GM18526 (cell line): ENCODE measurements around the gene LIN54.

Source experiments
- POLR2A ChIP-seq: IDR thresholded peaks from 3 replicates; pipeline ENCODE4 v1.6.1; 2011; ENCODE audit not compliant: insufficient read length; ENCODE audit errors: extremely low read depth

Gene LIN54

DNA sequence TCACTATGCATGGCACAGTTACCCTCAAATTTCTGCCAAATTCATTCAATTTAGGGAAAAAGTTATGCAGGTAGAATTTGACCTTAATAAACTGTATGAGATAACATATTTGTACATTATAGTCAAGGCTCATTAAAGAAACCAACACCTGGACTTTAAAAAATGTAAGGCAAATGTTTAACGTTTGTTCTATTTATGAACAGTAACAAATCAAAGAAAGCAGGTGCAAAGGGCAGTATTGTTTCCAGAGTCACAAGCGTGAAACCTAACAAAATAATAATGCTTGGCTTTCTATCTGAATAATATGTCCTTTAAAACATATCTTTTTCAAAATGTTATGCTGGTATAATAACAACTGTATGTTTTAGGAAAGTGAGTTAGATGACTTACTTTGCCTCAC lies 41.2 kb downstream of the LIN54 start:
- no peak for TF ChIP-seq POLR2A

DNA sequence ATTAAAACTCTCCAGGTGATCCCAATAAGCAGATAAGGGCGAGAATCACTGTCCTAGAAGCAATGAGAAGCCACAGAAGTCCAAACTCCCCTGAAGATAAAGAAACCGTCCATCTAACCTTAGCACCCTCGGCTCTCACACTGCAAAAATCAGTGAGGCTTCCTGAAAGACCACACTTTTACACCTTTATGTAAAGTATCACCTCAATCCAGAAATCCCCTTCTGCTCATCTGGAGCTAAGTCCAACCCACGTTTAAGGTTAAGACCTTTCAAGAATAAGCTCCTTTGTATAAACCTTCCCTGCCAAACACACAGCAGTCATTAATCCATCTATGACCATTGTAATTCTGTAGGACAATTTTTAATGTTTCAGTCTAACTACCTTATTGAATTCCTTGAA lies 41.7 kb downstream of the LIN54 start:
- TF ChIP-seq POLR2A, result no peak

DNA sequence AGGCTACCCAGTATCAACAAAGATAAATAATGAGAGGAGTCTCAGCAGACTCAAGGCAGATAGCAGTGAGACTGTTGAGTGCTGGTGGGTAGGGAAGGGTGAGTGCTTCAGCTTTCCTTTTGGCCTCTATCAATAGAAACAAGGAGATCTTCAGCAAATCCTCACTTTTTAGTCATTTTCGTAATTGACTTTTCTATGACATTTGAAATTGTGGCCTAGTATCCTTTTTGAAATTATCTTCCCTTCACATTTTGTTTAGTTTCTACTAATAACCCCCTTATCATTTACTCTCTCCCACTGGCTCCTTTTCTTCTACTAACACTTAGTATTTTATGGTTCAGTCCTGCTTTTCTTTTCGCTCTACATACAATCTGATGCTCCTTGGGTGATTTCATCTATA lies 44.9 kb downstream of the LIN54 start:
- TF ChIP-seq POLR2A, result no peak

DNA sequence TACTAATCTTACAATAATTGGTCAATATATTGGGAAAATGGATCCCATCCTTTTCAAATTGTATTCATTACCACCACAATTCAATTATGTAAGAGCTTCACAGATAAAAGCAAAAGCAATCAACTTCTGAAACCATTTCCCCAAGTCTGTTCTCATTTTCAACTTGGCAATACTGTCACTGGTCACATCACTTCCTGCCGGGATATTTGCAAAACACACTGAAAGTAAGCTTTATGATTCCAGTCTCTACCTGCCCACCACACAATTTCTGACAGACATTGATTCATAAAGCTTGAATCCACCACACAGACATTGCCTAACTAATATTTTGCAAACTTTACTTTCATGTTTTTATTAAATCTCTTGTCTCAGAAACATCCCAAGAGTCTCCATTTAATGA lies 53.6 kb downstream of the LIN54 start:
- TF ChIP-seq POLR2A, result no peak

DNA sequence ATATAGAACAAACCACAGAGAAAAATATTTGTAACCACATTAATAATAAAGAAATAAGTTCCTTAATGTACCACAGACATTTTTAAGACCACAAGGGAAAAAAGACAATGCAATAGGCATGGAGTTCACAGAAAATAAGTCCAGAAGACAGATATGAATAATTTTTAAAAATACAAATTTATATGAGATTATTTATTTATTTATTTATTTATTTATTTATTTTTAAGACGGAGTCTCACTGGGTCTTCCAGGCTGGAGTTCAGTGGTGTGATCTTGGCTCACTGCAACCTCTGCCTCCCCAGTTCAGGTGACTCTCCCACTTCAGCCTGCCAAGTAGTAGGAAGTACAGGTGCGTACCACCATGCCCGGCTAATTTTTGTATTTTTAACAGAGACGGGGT lies 56.4 kb downstream of the LIN54 start:
- TF ChIP-seq POLR2A, result no peak

DNA sequence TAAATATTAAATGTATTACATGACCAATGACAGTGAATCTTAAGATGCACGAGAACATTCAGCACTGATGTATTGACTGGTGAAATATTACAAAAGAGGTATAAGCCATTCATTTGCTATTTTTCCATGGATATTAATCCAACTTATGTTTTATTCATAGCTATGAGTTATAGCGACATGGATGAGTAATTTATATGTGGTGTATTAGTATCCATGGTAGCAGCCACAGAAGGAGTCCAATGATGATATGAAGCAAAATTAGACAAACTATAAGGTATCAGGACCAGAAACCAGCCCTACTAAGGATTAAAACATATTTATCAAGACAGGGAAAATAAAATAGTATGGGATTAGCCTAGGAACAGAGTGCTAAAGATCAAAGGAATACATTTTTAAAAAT lies 59.4 kb downstream of the LIN54 start:
- TF ChIP-seq POLR2A, result no peak

DNA sequence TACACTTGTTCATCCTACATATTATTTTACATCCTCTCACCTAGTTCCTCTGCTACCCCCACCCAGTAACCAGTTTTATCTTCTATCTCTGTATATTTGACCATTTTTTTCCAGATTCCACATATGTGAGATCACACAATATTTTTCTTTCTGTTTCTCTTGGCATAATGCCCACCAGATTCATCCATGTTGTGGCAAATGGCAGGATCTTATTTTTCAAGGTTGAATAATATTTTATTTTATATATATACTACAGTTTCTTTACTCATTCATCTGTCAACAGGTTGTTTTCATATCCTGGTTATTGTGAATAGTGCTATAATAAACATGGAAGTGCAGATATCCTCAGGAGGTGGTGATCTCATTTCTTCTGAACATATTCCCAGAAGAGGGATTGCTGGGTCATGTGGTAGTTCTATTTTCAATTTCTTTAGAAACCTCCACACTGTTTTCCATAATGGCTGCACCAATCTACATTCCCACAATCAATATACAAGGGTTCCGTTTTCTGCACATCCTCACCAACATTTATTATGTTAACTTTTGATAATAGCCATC lies 61.9 kb downstream of the LIN54 start:
- no peak for TF ChIP-seq POLR2A

DNA sequence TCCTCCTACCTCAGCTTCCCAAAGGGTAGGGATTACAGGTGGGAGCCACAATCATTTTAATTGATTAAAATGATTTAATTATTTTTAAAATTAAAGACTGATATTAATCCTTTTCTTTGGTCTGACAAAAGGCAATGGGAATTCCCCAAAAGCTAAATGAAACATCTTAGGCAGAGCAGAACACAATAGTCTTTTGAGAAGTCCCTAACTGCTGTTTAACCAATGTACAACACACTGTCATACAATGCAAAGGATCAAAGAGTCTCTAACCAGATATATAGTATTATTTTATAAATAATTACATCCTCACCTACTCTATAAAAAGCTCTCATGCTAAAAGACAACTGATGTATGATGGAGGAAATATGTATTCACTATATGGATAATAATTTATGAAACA lies 63.1 kb downstream of the LIN54 start:
- no peak for TF ChIP-seq POLR2A

DNA sequence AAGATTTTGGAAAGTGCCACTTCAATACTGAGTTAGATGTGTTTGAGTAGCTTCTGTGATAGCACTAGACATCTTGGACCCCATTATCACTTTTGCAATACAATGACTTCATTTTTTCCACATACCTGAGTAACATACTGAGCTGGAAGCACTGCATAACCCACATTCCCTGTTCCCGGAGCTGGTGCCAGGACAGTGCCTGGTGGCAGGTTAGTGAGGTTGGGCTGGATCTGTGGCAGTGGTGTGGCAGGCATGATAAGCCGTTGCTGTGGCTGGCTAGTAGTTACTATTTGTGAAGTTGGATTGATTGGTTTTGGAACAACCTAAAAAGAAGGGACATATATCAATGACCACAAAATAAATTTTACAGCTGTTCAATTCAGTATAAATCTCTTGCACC lies 71.2 kb downstream of the LIN54 start:
- no peak for TF ChIP-seq POLR2A

DNA sequence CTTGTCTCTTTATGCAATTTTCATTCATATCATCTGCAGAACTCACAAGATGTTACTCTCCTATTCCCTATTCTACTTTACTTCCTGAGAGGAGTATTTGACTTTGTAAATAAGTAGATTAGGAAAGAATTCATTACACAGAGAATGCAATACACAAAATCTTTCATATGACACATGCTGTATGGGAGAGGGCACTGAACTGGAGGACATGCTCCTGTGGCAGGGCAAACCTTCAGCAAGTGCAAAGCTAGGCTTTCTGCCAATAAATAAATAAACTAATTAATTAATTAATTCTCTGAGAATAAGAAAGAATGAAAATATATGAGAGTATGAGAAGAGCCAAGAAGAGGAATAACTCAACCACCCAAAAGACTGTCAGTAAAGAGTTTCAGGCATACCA lies 76.2 kb downstream of the LIN54 start:
- TF ChIP-seq POLR2A, result no peak

DNA sequence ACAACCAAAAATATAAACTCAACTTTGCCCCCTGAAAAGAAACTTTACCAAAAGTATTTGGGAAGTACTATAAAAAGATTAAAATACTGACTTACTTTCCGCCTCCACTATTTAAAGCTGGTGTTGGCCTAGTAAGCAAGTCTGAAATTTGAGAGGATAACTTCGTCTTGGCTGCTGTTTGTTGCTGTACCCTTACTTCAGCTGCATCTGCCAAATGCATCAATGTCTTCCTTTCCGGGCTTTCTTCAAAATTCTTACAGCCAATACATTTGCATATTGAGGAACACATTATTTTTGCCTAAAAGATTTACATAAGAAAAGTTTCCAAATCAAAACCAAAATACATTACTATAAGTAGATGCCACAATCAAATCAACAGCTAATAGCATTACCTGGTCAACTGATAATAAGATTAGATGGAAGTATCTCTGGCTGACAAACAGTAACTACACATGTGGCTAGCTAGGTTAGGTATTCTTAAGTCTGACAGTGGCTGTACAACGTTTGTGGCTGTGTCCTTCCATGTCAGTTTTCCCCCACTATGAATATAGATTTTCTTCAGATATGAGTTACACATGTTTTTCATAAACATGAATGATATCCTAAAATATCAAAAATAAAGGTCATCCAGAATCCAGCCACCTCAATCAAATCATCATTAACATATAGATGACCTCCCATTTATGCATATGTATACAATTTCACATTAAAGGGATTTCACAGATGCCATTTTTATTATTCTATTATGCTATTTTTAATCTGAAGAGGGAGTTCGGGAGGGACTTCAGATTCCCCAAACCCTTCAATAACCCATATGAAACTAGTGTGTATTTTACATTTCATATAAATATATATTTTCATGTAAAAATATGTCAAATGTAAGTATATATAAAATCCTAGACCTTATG lies 79.5 kb downstream of the LIN54 start:
- no peak for TF ChIP-seq POLR2A

DNA sequence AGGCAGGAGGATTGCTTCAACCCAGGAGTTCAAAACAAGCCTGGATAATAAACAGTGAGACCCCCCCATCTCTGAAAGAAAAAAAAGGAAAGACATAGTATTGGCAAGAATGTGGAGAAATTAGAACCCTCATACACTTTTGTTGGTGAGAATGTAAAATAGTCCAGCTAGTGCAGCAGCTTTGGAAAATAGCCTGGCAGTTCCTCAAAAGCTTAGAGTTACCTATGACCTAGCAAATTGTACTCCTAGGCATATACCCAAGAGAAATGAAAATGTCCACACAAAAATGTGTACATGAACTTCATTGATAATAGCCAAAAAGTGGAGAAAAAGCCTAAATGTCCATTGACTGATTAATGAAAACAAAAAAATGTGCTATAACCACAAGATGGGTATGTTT lies 88.8 kb downstream of the LIN54 start:
- no peak for TF ChIP-seq POLR2A

DNA sequence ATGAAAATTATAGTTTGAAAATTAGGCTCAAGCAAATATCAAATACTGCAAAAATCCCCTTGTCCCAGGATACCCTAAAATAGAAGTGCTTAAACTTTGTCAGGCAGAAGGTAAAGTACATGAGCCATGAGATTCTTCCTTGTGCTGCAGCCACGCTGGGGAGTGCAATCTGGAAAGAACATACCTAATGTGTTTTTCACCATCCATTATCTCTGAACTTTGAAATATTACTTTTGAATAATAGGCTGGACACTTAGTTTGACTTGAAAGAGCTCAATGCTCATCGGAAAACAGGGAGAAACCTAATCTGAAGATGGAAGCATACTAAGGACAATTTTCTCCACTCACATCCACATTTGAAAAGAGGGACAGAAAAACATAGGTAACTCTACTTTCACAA lies 91.2 kb downstream of the LIN54 start:
- TF ChIP-seq POLR2A, result no peak

DNA sequence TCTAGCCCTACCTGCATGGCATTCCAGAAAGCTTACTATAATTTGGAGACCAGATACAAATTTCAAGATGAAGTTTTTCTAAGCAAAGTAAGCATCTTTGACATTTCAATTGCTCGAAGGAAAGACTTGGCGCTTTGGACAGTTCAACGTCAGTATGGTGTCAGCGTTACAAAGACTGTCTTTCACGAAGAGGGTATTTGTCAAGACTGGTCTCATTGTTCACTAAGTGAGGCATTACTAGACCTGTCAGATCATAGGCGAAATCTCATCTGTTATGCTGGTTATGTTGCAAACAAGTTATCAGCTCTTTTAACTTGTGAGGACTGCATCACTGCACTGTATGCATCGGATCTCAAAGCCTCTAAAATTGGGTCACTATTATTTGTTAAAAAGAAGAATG lies 92.5 kb downstream of the LIN54 start:
- no peak for TF ChIP-seq POLR2A

DNA sequence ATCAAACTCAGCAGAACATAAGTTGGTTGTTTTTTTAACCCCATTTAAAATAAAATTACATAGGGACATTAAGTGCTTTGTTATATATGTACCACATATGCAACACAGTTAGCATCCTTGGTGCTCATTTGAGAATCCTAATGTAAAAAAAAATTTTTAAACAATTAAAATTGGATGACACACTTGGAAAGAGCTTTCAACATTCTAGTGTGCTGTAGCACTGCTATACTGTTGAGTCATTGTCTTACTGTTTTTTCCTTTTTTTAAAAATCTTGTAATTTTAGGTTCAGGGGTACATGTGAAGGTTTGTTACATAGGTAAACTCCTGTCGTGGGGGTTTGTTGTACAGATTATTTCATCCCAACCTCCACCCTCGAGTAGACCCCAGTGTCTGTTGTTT lies 97.3 kb downstream of the LIN54 start:
- TF ChIP-seq POLR2A, result no peak

DNA sequence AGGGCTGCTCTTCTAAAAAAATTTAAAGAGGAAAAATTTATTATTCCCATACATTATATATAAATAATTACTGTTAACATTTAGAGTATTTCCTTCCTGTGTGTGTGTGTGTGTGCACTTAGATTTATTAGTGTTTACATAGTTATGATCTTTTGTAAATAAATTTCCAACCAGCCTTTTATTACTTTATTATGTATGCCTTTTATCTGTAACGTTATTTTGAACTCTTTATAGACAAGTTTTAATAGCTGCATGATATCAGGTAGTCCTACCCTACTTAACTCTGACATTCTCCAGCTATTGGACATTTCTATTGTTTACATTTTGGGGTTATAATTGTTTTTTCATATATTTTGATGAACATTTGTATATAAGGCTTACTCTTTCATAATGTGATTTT lies 101.3 kb downstream of the LIN54 start:
- TF ChIP-seq POLR2A, result no peak

DNA sequence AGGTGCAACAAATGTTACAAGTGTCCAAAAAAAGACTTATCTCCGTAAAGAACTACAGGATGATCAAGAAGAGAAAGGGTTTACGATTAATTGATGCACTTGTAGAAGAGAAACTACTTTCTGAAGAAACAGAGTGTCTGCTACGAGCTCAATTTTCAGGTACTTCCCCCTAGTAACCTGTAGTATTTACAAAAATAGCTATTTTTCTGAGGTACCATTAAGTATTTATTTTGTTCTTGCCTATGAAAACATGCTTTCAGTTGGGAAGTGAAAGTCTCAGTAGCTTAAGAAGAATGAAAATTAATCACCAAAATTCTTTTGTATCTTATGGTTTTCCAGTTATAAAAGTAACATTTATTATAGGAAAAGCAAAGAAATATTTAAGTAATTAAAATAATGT lies 104.2 kb downstream of the LIN54 start:
- TF ChIP-seq POLR2A, result no peak
